ENCODE data around the gene GDF2. TPM values are rescaled to one million over a fixed set of nuclear protein-coding genes. Genes with fewer than 3 reads are reported as not detected.

The GDF2 gene
- polyA plus RNA-seq, 1 donor from 2014 or later = not detected

- no peak overlapping the region for H3K4me2 ChIP-seq (ENCODE audit: low read length)
- no peaks in the 10 kb centered on the region for H3K36me3 ChIP-seq (ENCODE audit: insufficient read depth, low read length)
- no peak overlapping the region for H3K27ac ChIP-seq (ENCODE audit: low read length)
- H3K9me3 ChIP-seq (ENCODE audit: low read length) = no peaks in the 10 kb centered on the region
- no peak overlapping the region for H3K9ac ChIP-seq (ENCODE audit: low read length)
- H2AFZ ChIP-seq (ENCODE audit: low read depth, low read length) = no peak overlapping the region
- H3K4me3 ChIP-seq (ENCODE audit: low read length) = no peak overlapping the region
- TF ChIP-seq CTCF (IDR thresholded peaks at IDR 0.05; ENCODE audit: poor library complexity, severe bottlenecking) (no peak), POLR2AphosphoS5 (IDR thresholded peaks at IDR 0.05) (no peak), REST (IDR thresholded peaks at IDR 0.05; ENCODE audit: borderline replicate concordance) (no peak), TAF1 (IDR thresholded peaks at IDR 0.05; ENCODE audit: low read depth) (no peak), MXI1 (conservative IDR thresholded peaks at IDR 0.05; ENCODE audit: poor library complexity, severe bottlenecking) (no peak), EP300 (conservative IDR thresholded peaks at IDR 0.05; ENCODE audit: poor library complexity, severe bottlenecking) (no peak), SMC3 (conservative IDR thresholded peaks at IDR 0.05; ENCODE audit: poor library complexity) (no peak), RAD21 (conservative IDR thresholded peaks at IDR 0.05) (no peak), EZH2 (IDR thresholded peaks at IDR 0.05; ENCODE audit: borderline replicate concordance, insufficient read depth, low read length, poor library complexity, severe bottlenecking) (no peak)
- no peaks in the 10 kb centered on the region for H3K27me3 ChIP-seq (ENCODE audit: insufficient read depth, low read depth, low read length)
- no peaks in the 10 kb centered on the region for H3K9me2 ChIP-seq (ENCODE audit: insufficient read depth, low read length)
- no peaks in the 10 kb centered on the region for H3F3A ChIP-seq (ENCODE audit: insufficient read depth, low read length, poor library complexity, severe bottlenecking)
- H3K79me2 ChIP-seq (replicated peaks; ENCODE audit: insufficient read depth, low read length) = no peaks in the 10 kb centered on the region
- no peaks in the 10 kb centered on the region for H4K20me1 ChIP-seq (ENCODE audit: insufficient read depth)
Measured at GRCh38 chr10:47370878-47371277, 48.6 kb downstream of the GDF2 start.

GRCh38 chr10:47371629-47372485 is 49.6 kb downstream of the GDF2 start:
- no peak overlapping the region for H3K9ac ChIP-seq (ENCODE audit: low read length)
- H3K36me3 ChIP-seq (ENCODE audit: insufficient read depth, low read length) = no peaks in the 10 kb centered on the region
- no peak overlapping the region for H2AFZ ChIP-seq (ENCODE audit: low read depth, low read length)
- H3K4me2 ChIP-seq (ENCODE audit: low read length) = no peak overlapping the region
- no peak overlapping the region for H3K4me3 ChIP-seq (ENCODE audit: low read length)
- H3K9me3 ChIP-seq (ENCODE audit: low read length) = no peaks in the 10 kb centered on the region
- H3K9me2 ChIP-seq (ENCODE audit: insufficient read depth, low read length) = no peaks in the 10 kb centered on the region
- H3K27me3 ChIP-seq (ENCODE audit: insufficient read depth, low read depth, low read length) = no peaks in the 10 kb centered on the region
- no peak overlapping the region for H3K27ac ChIP-seq (ENCODE audit: low read length)
- TF ChIP-seq REST (IDR thresholded peaks at IDR 0.05; ENCODE audit: borderline replicate concordance) = no peak
- no peak for TF ChIP-seq MXI1 (conservative IDR thresholded peaks at IDR 0.05; ENCODE audit: poor library complexity, severe bottlenecking)
- no peaks in the 10 kb centered on the region for H4K20me1 ChIP-seq (ENCODE audit: insufficient read depth)
- H3F3A ChIP-seq (ENCODE audit: insufficient read depth, low read length, poor library complexity, severe bottlenecking) = no peaks in the 10 kb centered on the region
- no peaks in the 10 kb centered on the region for H3K79me2 ChIP-seq (replicated peaks; ENCODE audit: insufficient read depth, low read length)

Measured in neural cell (in vitro differentiated cells).